Colonic mucosa (tissue), 4 donors: ENCODE measurements around the gene HSPA2. TPM values are rescaled to one million over a fixed set of nuclear protein-coding genes. Genes with fewer than 3 reads are reported as not detected.

Experiments
- DNase-seq: peaks from one replicate; pipeline ENCODE4 v3.0.0-alpha.2; 2020
- H3K27ac ChIP-seq: fragments of 200-600 bp; one replicate; pipeline ENCODE4 v1.8.0; 2021
- H3K27me3 ChIP-seq: fragments of 200-600 bp; one replicate; pipeline ENCODE4 v1.8.0; 2021
- H3K36me3 ChIP-seq: fragments of 200-600 bp; one replicate; pipeline ENCODE4 v1.8.0; 2021
- H3K4me1 ChIP-seq: fragments of 200-600 bp; one replicate; pipeline ENCODE4 v1.8.0; 2021; ENCODE audit warnings: mild to moderate bottlenecking
- H3K4me3 ChIP-seq: fragments of 200-600 bp; one replicate; pipeline ENCODE4 v1.8.0; 2021
- H3K9ac ChIP-seq, 2 donors: one replicate each; pipeline ENCODE4 v1.7.0; 2013; ENCODE audit warnings: control low read depth in 2 of 2, low read depth in 2 of 2, low read length in 2 of 2
- H3K9me3 ChIP-seq: fragments of 200-600 bp; one replicate; pipeline ENCODE4 v1.8.0; 2021
- CTCF ChIP-seq: fragments of 200-600 bp; IDR thresholded peaks from one replicate; pipeline ENCODE4 v1.8.0; 2022; ENCODE audit warnings: antibody characterized with exemption, mild to moderate bottlenecking
- intact Hi-C: fragments of 100-400 bp; cut with DNase I; formaldehyde crosslinking; loops from one replicate; pipeline ENCODE4 v1.14.1; 2022
- total RNA-seq, 2 donors: library from RNA; stranded (reverse); fragmentation: NEBNext Ultra II Directional in 1 of 2; extraction: Animal tissue kit (Norgen Biotek cat#: 25700) in 1 of 2; gene quantifications; one replicate each; pipeline ENCODE4 v1.2.1, GENCODE V29; 2021
- donor health status: healthy.
- donor health status: DM: no; HTN: no; CAD: no.
- donor health status: DM: no; HTN: no; CAD: no.

Gene HSPA2
- total RNA-seq, 2 donors from 2014 or later = 21.6 to 66.1 TPM

- intact Hi-C loops = no loop called here
- Histone ChIP-seq H3K9ac (no peak overlapping the region), H3K4me3 (no peak overlapping the region), H3K27me3 (no peaks in the 10 kb centered on the region), H3K4me1 (no peaks in the 10 kb centered on the region), H3K27ac (no peak overlapping the region), H3K9me3 (no peaks in the 10 kb centered on the region), H3K36me3 (no peaks in the 10 kb centered on the region)
- no peak for DNase-seq
- no peak for TF ChIP-seq CTCF
Measured at GRCh38 chr14:64580467-64580866, 39.9 kb downstream of the HSPA2 start.

- Histone ChIP-seq H3K27me3 (no peaks in the 10 kb centered on the region), H3K36me3 (no peaks in the 10 kb centered on the region), H3K27ac (no peak overlapping the region), H3K4me3 (no peak overlapping the region), H3K9me3 (no peaks in the 10 kb centered on the region), H3K4me1 (no peaks in the 10 kb centered on the region), H3K9ac (no peak overlapping the region)
- no peak for TF ChIP-seq CTCF
- intact Hi-C loops = no loop called here
- DNase-seq = no peak
Measured at GRCh38 chr14:64581363-64581762, 40.8 kb downstream of the HSPA2 start.

GRCh38 chr14:64581817-64582216, 41.3 kb downstream of the HSPA2 start:
- H3K4me3 ChIP-seq = no peak overlapping the region
- no peaks in the 10 kb centered on the region for H3K9me3 ChIP-seq
- no peak overlapping the region for H3K27ac ChIP-seq
- TF ChIP-seq CTCF = no peak
- intact Hi-C loops = no loop called here
- no peak overlapping the region for H3K9ac ChIP-seq
- no peaks in the 10 kb centered on the region for H3K36me3 ChIP-seq
- DNase-seq = no peak
- H3K4me1 ChIP-seq = no peaks in the 10 kb centered on the region
- no peaks in the 10 kb centered on the region for H3K27me3 ChIP-seq

- H3K36me3 ChIP-seq = no peaks in the 10 kb centered on the region
- H3K4me1 ChIP-seq = no peaks in the 10 kb centered on the region
- no peak for TF ChIP-seq CTCF
- no peak overlapping the region for H3K4me3 ChIP-seq
- no peak overlapping the region for H3K27ac ChIP-seq
- H3K9me3 ChIP-seq = no peaks in the 10 kb centered on the region
- intact Hi-C loops = no loop called here
- H3K27me3 ChIP-seq = no peaks in the 10 kb centered on the region
- DNase-seq = no peak
- no peak overlapping the region for H3K9ac ChIP-seq
Measured at GRCh38 chr14:64584190-64584589, 43.6 kb downstream of the HSPA2 start.

- H3K36me3 ChIP-seq = no peaks in the 10 kb centered on the region
- intact Hi-C loops = no loop called here
- H3K27ac ChIP-seq = no peak overlapping the region
- no peak for DNase-seq
- H3K27me3 ChIP-seq = no peaks in the 10 kb centered on the region
- TF ChIP-seq CTCF = no peak
- no peak overlapping the region for H3K4me3 ChIP-seq
- no peaks in the 10 kb centered on the region for H3K4me1 ChIP-seq
- no peaks in the 10 kb centered on the region for H3K9me3 ChIP-seq
- no peak overlapping the region for H3K9ac ChIP-seq
Measured at GRCh38 chr14:64591809-64592208, 51.3 kb downstream of the HSPA2 start.

Other genes starting within 250 kb of the HSPA2 start
- gene ESR2, start 246.4 kb upstream of the HSPA2 start, total RNA-seq = under 1 TPM; 0.42 to 0.85 TPM
- 100 to 1,000 TPM in 1 of 2 donors, 10 to 100 TPM in 1; 38.1 to 123 TPM for gene MTHFD1, start 152.4 kb upstream of the HSPA2 start, total RNA-seq
- 10 to 100 TPM in 1 of 2 donors, 1 to 10 TPM in 1; 8.1 to 18.1 TPM for gene AKAP5, start 75.2 kb upstream of the HSPA2 start, total RNA-seq
- gene ZBTB25, start 36.9 kb upstream of the HSPA2 start, total RNA-seq = 1 to 10 TPM; 5.6 to 6.1 TPM
- 10 to 100 TPM; 26.2 to 32.7 TPM for gene ZBTB1, start 36.0 kb upstream of the HSPA2 start, total RNA-seq
- gene PPP1R36, start 9.2 kb downstream of the HSPA2 start, total RNA-seq = 1 to 10 TPM; 2.2 to 5.0 TPM
- gene PLEKHG3, start 163.7 kb downstream of the HSPA2 start, total RNA-seq = 100 to 1,000 TPM in 1 of 2 donors, 10 to 100 TPM in 1; 78.8 to 106 TPM